RKO (cell line): ENCODE measurements around the gene PBXIP1.
A peak's percentile ranks its signal among the peaks of the same experiment; 100 is the strongest.

Experiments
- DNase-seq: peaks from one replicate; pipeline ENCODE4 v3.0.0-alpha.2; 2016; ENCODE audit warnings: low spot score

PBXIP1 gene, protein sequence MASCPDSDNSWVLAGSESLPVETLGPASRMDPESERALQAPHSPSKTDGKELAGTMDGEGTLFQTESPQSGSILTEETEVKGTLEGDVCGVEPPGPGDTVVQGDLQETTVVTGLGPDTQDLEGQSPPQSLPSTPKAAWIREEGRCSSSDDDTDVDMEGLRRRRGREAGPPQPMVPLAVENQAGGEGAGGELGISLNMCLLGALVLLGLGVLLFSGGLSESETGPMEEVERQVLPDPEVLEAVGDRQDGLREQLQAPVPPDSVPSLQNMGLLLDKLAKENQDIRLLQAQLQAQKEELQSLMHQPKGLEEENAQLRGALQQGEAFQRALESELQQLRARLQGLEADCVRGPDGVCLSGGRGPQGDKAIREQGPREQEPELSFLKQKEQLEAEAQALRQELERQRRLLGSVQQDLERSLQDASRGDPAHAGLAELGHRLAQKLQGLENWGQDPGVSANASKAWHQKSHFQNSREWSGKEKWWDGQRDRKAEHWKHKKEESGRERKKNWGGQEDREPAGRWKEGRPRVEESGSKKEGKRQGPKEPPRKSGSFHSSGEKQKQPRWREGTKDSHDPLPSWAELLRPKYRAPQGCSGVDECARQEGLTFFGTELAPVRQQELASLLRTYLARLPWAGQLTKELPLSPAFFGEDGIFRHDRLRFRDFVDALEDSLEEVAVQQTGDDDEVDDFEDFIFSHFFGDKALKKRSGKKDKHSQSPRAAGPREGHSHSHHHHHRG

DNA sequence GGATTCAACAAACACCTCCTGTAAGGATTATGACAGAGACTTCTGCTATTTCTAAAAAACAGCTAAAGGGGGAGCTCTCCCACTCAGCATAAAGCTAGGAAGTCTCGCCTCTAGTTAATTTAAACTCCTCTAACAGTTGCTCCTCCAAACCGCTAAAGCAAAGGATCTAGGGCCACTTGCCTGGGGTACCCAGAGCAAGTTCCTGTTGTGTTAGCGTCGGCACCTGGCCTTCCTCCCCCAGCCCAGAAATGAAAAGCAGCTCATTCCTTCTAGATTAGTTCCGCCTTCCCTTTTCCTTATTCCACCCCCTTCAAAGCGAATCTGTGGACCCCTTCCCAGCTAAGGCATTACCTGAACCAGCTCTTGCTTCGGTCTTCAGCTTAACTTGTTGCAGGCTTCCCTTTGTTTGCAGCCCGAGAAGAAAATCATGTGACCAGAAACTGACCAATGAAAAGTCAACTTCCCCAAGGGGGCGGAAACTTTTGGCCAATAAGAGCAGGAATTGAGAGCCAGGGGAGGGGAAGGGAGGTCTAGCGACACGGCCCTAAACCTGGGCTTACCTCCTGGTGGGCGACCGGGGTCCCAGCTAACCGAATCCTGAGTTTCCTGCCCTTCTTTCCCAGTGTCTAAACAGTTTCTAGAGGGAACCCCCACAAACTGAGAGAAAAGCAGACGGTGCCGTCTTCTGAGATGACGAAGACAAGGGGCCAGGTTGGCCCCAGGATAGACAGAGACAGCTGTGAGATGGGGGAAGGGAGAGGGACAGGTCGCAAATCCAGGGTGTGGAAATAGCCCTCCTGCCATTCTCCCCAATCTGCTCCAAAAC lies at the start of gene PBXIP1:
Gene PBXIP1, minus strand, starts transcription at position 382 of the 826 bp plus-strand sequence. CDS start 2,378 bp downstream, outside the sequence.
- DNase-seq, result peak; percentile 87

DNA sequence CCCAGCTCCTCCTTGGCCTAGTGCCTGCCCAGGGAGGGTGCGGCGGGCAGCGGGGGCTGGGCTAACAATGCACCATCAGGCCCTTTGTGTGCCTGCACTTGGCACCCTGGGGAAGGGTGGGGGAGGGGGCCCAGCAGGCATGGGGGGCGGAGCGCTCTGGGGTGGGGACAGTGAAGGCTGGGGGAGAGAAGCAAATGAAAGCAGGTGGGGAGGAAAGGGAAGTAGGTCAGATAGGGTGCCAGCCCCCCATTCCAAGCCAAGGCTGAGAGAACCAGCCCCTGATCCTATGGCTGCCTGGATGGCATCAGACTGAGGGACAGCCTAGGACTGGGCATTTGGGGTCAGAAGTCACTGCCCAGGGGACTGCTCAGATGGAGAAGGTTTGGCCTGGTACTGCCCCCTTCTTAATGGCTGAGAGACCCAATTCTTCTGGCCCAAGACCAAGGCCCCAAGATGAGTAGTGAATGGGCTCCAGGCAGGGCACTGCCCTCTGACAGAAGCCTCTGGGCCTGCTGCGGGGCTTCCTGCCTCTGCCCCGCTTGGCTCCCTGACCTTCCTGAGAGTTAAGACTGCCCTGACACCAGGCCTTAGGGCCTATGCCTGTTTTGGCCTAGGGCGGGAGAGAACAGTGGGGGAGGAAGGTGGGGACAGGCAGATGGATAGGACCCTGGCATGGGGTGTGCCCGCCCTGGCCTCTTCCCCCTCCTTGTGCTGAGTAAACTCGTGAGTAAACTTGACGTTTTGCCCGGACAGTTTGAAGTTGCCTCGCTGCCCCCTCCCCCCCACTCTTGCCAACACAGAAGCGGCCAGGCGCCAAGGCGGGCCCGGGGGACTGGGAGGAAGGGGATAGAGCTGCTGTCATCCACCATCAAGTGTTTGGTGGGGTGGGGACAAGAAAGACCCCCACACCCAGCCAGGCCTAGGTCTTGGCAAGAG lies 49.4 kb upstream of the PBXIP1 start:
- DNase-seq, result no peak

- no peak for DNase-seq
Measured at GRCh38 chr1:155004352-155005075, 48.6 kb upstream of the PBXIP1 start.

DNA sequence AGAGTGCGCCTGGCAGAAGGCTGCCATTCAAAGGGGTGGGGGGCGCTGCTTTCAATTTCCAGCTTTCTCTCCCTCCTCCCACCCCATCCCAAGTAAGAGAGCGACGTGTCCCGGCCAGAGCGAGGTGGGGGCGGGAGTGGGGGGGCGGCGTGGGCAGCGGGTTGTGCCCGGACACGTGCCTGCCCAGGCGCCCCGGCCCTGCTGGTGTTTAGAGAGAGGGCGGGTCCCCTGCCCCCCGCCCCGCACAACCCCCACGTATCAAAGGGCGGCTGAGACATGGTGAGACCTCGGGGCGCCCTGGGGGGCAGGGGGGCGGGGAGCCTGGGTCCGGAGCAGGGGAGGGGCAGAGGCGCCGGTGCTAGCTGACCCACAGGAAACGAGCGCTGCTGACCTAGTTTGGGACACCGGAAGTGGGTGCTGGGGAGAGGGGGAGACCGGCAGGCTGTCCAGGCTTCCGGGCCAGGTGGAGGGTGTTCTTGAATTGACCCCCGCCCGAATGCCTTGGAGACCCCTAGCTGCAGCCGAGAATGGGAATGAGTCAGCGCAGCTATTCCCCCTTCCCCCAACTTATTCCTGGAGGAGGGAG lies 48.0 kb upstream of the PBXIP1 start:
- peak; percentile 88 for DNase-seq

DNA sequence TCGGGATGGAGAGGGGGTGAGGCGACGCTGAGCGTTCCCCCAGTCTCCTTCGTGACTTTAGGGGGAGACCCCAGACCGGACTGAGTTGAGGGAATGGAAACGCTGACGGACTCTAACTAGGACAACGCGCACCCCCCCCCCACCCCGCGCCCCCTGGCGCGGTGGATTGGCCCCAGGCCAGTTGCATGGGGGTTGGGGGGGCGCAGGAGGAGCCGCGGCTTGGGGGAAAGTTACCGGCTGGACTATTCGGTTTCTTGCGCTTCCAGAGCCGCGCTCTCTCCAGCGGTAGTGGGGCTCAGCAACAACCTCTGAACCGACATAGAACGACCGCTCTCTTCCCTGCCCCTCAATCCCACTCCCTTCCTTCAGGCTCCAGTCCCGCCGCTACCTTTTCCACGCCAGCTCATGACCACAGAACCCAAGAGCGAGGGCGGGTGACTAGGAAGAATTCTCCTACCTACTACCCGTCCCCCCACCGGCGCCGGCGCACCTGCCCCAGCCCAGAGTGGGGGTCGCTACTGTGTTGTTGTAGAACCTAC lies 47.4 kb upstream of the PBXIP1 start:
- peak; percentile 45 for DNase-seq

DNA sequence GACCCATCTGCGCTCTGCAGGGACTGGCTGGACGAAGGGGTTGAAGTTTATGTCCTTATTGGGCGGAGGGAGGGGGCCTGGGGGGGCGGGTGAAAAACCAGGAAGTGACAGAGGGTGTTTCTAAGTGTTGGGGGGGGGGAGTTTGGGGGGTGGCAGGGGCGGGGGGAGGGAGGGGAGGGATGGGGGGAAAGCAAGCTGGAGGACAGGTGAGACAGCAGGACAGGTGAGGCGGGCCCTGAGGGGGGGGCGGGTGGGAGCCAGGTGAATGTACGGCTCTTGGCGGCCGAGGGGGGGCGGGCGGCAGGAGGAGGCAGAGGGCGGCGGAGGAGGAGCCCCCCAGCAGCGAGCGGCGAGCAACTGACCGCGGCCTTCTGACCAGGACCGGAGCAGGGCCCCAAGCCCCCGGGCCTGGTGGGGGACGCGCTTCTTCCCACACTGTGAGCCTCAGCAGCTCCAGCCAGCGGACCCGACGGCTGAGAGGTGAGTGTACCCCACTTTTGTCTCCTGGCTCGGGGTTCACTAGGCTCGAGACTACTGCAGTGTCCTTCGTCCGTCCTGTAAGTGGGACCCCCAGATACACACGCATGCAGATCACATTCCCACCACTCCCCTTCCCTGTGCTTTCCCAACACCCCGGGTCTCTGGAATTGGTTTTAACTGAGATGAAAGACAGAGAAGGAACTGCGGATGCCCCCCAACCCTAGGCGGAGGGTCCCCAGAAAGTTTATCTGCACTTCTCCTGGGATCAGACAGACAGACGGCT lies 46.7 kb upstream of the PBXIP1 start, which contains the start of gene ZBTB7B:
Gene ZBTB7B, plus strand, starts transcription at position 339 of the 763 bp plus-strand sequence. CDS start 11,859 bp downstream, outside the sequence.
- DNase-seq, result peak; percentile 62

- peak; percentile 99 for DNase-seq
Measured at GRCh38 chr1:155001675-155002463, 46.0 kb upstream of the PBXIP1 start.

GRCh38 chr1:155001425-155001674 lies 45.5 kb upstream of the PBXIP1 start:
- peak; percentile 78 for DNase-seq

- peak; percentile 90 for DNase-seq
Measured at GRCh38 chr1:155000726-155001424, 45.0 kb upstream of the PBXIP1 start.

DNA sequence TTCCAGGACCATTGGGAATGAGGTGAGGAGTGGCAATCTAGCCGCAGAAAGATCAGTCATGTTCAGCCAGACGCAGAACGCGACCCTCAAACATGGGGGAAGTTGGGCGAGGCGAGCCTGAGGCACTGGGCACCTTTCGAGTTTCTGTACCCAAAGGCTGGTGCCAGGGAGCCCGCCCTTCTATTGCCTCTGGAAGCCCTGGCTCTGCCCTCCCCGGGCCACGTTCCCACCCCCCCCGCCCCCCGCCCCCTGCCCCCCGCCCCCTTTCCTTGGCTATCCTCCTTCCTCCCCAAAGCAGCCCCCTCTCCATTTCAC lies 44.5 kb upstream of the PBXIP1 start:
- no peak for DNase-seq

GRCh38 chr1:154999571-155000410 lies 43.9 kb upstream of the PBXIP1 start:
- DNase-seq, result peak; percentile 63

GRCh38 chr1:154998818-154999570 lies 43.1 kb upstream of the PBXIP1 start:
- peak; percentile 91 for DNase-seq

DNA sequence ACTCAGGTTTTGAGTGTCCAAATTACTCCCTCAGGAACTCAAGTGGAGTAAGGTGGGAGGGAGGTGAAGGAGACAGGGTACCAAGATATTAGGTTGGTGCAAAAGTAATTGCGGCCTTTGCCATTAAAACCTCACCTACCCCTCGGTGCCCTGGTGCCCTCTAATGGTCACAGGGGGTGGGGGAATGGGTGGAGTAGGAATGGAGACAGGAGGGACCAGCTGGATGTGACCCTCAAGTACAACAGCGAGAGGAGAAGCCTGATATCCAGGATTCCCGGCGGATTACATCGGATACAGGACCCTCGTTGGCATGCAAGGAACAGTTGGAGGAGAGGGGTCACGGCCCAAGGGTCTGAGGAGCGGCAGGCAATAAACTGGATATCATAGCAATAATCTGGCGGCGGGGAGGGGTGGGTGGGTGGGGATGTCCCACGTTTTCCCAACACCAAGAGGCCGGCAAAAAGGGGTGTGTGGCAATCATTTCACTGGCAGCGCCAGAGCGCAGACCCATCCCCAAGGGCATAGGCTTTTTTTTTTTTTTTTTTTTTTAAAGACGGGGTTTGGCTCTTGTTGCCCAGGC lies 42.4 kb upstream of the PBXIP1 start:
- no peak for DNase-seq

- no peak for DNase-seq
Measured at GRCh38 chr1:154996966-154997701, 41.2 kb upstream of the PBXIP1 start.

GRCh38 chr1:154995301-154995983 lies 39.5 kb upstream of the PBXIP1 start:
- DNase-seq, result peak; percentile 83
